T-cell (primary cell): ENCODE measurements around the gene CLDN18. TPM values are rescaled to one million over a fixed set of nuclear protein-coding genes. Genes with fewer than 3 reads are reported as not detected.

Experiments
- ATAC-seq, 4 experiments: fragments of 200-7000 bp in 3 of 4; fragments of 150-1000 bp in 1 of 4; cut with Tn5 transposase; replicated peaks in 1 of 4; 1 replicate in 3 of 4; 2 replicates in 1 of 4; pipeline ENCODE4 v1.10.0; 2021; ENCODE audit warnings: moderate library complexity in 3 of 4, mild to moderate bottlenecking in 2 of 4, moderate number of reproducible peaks in 1 of 4
- CTCF ChIA-PET, 2 donors: fragments of 300-600 bp; sonication (Branson Sonifier 250); formaldehyde crosslinking; loops; one replicate each; lab custom pipeline; 2022; ENCODE audit warnings: antibody characterized with exemption in 2 of 2; lab: Charles Lee
- POLR2A ChIA-PET, 2 donors: fragments of 300-600 bp; sonication (Branson Sonifier 250); formaldehyde crosslinking; loops; one replicate each; lab custom pipeline; 2022; ENCODE audit warnings: antibody characterized with exemption in 2 of 2; lab: Charles Lee
- DNase-seq, 35 experiments: peaks; one replicate each; pipeline versions ENCODE4 v3.0.0 to v3.0.0-alpha.2; 2013 to 2023
- H3K27ac ChIP-seq: one replicate; pipeline ENCODE4 v1.5.1; 2013; ENCODE audit warnings: low read length
- H3K27me3 ChIP-seq, 2 experiments: replicated peaks in 1 of 2; 1 replicate in 1 of 2; 2 replicates in 1 of 2; pipeline versions ENCODE4 v1.6.1 to v1.7.0; 2013; ENCODE audit warnings: low read length in 1 of 2, mixed read lengths in 1 of 2; ENCODE audit not compliant: control insufficient read depth in 2 of 2, insufficient read depth in 2 of 2; ENCODE audit errors: extremely low read depth in 1 of 2
- H3K36me3 ChIP-seq, 2 donors: 1 replicate in 1 of 2; 2 replicates in 1 of 2; pipeline versions ENCODE4 v1.6.1 to v1.7.0; 2013; ENCODE audit warnings: low read length in 1 of 2; ENCODE audit not compliant: control insufficient read depth in 2 of 2, insufficient read depth in 1 of 2; ENCODE audit errors: extremely low read depth in 1 of 2
- H3K4me1 ChIP-seq, 2 experiments: 1 replicate in 1 of 2; 2 replicates in 1 of 2; pipeline versions ENCODE4 v1.6.1 to v1.7.0; 2013; ENCODE audit warnings: low read length in 2 of 2, mixed read lengths in 1 of 2; ENCODE audit not compliant: insufficient read depth in 2 of 2, control insufficient read depth in 1 of 2; ENCODE audit errors: extremely low read depth in 1 of 2
- H3K4me3 ChIP-seq, 2 donors: 1 replicate in 1 of 2; 2 replicates in 1 of 2; pipeline versions ENCODE4 v1.5.1 to v1.7.0; 2013; ENCODE audit warnings: mild to moderate bottlenecking in 2 of 2, low read length in 1 of 2, moderate library complexity in 1 of 2; ENCODE audit not compliant: control insufficient read depth in 1 of 2; ENCODE audit errors: extremely low read depth in 1 of 2
- H3K9me3 ChIP-seq: 2 replicates; pipeline ENCODE4 v1.7.0; 2013
- H3K27ac Mint-ChIP-seq, 2 donors: one replicate each; pipeline ENCODE4 v1.8.0; 2020 to 2021; ENCODE audit warnings: mild to moderate bottlenecking in 2 of 2, mixed read lengths in 2 of 2
- H3K27me3 Mint-ChIP-seq, 2 donors: one replicate each; pipeline ENCODE4 v1.8.0; 2021 to 2022; ENCODE audit warnings: mixed read lengths in 2 of 2
- H3K36me3 Mint-ChIP-seq: one replicate; pipeline ENCODE4 v1.8.0; 2021; ENCODE audit warnings: mixed read lengths
- H3K4me1 Mint-ChIP-seq, 3 donors: one replicate each; pipeline ENCODE4 v1.8.0; 2020 to 2022; ENCODE audit warnings: mixed read lengths in 3 of 3, mild to moderate bottlenecking in 1 of 3
- H3K4me3 Mint-ChIP-seq, 3 donors: one replicate each; pipeline ENCODE4 v1.8.0; 2020 to 2022; ENCODE audit warnings: mild to moderate bottlenecking in 3 of 3, mixed read lengths in 3 of 3, moderate library complexity in 3 of 3
- H3K9me3 Mint-ChIP-seq, 3 donors: one replicate each; pipeline ENCODE4 v1.8.0; 2020 to 2022; ENCODE audit warnings: mixed read lengths in 3 of 3
- WGBS: methylation state at CpG from one replicate; pipeline ENCODE4 v1.1.5; 2013; ENCODE audit warnings: missing lambda C conversion rate; ENCODE audit not compliant: insufficient coverage; 5-methylcytosine and 5-hydroxymethylcytosine counted together
- total RNA-seq, 35 experiments: library from RNA in 6 of 35; stranded (reverse) in 6 of 35; fragments of 120-200 nt in 1 of 35; gene quantifications; one replicate each; pipeline versions ENCODE4 v1.2.1 to v1.2.4 and lab custom pipeline; 2013 to 2026

CLDN18 gene
- total RNA-seq (under 1 TPM in 3 of 5 donors, not detected in 2; 0.18 to 0.47 (median 0.23) TPM), total RNA-seq (lab: John Stamatoyannopoulos, UW) (0 to 0.06 (median 0) reads per million in 29 experiments)
- 2.2 TPM for total RNA-seq (2013)

DNA sequence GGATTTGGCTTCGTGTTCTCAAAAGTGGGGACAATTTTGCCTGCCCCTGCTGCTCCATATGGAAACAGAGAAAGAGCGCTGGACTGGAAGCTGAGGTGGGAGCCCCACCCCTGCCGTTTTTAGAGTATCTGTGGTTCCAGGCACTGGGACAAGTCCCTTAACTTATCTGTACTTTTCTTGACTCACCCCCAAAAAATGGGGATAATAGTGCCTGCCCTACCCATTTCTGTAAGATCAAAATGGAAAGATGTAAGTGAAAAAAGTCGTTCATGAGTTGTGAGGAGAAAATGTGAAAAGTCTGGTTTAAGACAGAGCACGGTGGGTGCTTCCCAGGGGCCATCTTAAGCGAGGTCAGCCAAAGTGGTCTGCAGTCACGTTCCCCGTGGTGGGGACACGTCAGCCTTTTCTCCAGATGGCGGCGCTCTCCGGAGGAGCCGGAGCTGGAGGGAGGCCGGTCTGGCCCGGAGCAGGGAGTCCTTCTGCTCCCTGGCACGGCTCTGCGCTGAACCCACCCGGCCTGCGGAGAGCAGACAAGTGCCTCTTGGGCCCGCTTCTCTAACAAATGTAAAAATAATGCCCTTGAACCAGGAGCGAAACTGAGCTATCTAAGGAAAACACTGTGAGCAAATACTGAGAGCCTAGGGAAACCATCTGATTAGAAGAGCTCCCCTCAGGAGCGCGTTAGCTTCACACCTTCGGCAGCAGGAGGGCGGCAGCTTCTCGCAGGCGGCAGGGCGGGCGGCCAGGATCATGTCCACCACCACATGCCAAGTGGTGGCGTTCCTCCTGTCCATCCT lies at the start of gene CLDN18:
TSS of gene CLDN18 (plus strand) at position 690 of the 797 bp plus-strand sequence. CDS start at position 751, 61 bp downstream.
- Mint-ChIP-seq H3K9me3 (no peaks in the 10 kb centered on the region), H3K4me1 (no peaks in the 10 kb centered on the region), H3K27me3 (peaks cover 6 to 12% of the 10 kb centered on the region in 2 donors), H3K27ac (no peak within 1 kb of the TSS), H3K4me3 (no peak within 1 kb of the TSS), H3K36me3 (no peaks in the 10 kb centered on the region)
- Histone ChIP-seq H3K9me3 (no peaks in the 10 kb centered on the region), H3K36me3 (no peaks in the 10 kb centered on the region), H3K4me1 (no peaks in the 10 kb centered on the region), H3K27me3 (no peaks in the 10 kb centered on the region), H3K4me3 (no peak within 1 kb of the TSS), H3K27ac (no peak within 1 kb of the TSS)
- CTCF ChIA-PET: no interaction called here
- ATAC-seq (no peak), DNase-seq (no peak)
- POLR2A ChIA-PET: no interaction called here
- WGBS: 77% methylated on average over 30 of the region's 30 CpGs

DNA sequence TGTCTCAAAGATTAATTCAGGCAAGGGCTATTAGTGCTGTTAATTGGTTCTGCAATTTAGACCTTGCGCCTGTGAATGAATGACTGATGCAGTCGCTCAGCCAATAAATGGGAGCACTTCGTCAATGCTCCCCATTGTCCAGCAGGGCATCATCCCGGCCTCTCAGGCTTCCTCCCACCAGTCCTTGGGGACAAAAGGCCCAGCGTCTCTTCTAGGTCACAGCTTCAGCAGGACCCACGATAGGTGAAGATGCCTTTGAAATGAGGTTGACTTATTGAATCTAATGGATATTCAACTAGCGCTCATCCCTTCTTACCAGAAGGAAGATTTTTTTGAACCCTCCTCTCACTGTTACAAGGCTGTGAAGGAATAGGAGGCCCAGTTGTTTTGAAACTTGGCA lies 47.7 kb upstream of the CLDN18 start:
- no peak for ATAC-seq
- DNase-seq: no peak
- Histone ChIP-seq H3K27ac (no peak overlapping the region), H3K36me3 (no peaks in the 10 kb centered on the region), H3K4me3 (no peak overlapping the region), H3K4me1 (no peaks in the 10 kb centered on the region), H3K27me3 (peaks cover 0 to 2% of the 10 kb centered on the region in 2 experiments), H3K9me3 (no peaks in the 10 kb centered on the region)
- H3K36me3 Mint-ChIP-seq: no peaks in the 10 kb centered on the region
- ChIA-PET POLR2A (no interaction called here), CTCF (interaction anchor here in 1 of 2 donors (0.6 kb wide), 1 partner anchor 750 kb away, joined by 3 read pairs; no protein-coding TSS in a partner anchor)
- H3K9me3 Mint-ChIP-seq: no peaks in the 10 kb centered on the region
- peaks cover 2 to 12% of the 10 kb centered on the region in 2 donors for H3K27me3 Mint-ChIP-seq
- no peak overlapping the region for H3K4me3 Mint-ChIP-seq
- H3K27ac Mint-ChIP-seq: no peak overlapping the region
- H3K4me1 Mint-ChIP-seq: no peaks in the 10 kb centered on the region
- 93% methylated on average over 4 of the region's 7 CpGs for WGBS

DNA sequence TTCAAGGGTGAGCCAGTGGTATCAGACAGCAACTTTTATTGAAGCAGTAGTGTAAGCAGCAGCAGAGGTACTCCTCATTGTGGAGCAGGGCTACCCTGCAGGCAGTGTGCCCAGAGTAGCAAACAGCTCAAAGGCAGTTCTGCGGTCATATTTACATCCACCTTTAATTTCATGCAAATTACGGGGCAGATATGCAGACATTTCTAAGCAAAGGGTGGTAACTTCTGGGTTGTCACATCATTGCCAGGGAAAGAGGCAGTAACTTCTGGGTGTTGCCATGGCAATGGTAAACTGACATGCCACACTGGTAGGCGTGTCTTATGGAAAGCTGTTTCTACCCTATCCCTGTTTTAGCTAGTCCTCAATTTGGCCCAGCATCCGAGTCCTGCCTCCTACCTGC lies 46.5 kb upstream of the CLDN18 start:
- H3K27ac Mint-ChIP-seq: no peak overlapping the region
- H3K36me3 ChIP-seq: no peaks in the 10 kb centered on the region
- no peak overlapping the region for H3K4me3 Mint-ChIP-seq
- H3K4me1 ChIP-seq: no peaks in the 10 kb centered on the region
- H3K27me3 ChIP-seq: peaks cover 0 to 2% of the 10 kb centered on the region in 2 experiments
- H3K36me3 Mint-ChIP-seq: no peaks in the 10 kb centered on the region
- DNase-seq: no peak
- ATAC-seq: no peak
- ChIA-PET POLR2A (no interaction called here), CTCF (no interaction called here)
- H3K4me3 ChIP-seq: no peak overlapping the region
- H3K27ac ChIP-seq: no peak overlapping the region
- H3K27me3 Mint-ChIP-seq: peaks cover 2 to 9% of the 10 kb centered on the region in 2 donors
- no peaks in the 10 kb centered on the region for H3K4me1 Mint-ChIP-seq
- WGBS: 62% methylated on average over 2 of the region's 4 CpGs
- no peaks in the 10 kb centered on the region for H3K9me3 ChIP-seq
- no peaks in the 10 kb centered on the region for H3K9me3 Mint-ChIP-seq

DNA sequence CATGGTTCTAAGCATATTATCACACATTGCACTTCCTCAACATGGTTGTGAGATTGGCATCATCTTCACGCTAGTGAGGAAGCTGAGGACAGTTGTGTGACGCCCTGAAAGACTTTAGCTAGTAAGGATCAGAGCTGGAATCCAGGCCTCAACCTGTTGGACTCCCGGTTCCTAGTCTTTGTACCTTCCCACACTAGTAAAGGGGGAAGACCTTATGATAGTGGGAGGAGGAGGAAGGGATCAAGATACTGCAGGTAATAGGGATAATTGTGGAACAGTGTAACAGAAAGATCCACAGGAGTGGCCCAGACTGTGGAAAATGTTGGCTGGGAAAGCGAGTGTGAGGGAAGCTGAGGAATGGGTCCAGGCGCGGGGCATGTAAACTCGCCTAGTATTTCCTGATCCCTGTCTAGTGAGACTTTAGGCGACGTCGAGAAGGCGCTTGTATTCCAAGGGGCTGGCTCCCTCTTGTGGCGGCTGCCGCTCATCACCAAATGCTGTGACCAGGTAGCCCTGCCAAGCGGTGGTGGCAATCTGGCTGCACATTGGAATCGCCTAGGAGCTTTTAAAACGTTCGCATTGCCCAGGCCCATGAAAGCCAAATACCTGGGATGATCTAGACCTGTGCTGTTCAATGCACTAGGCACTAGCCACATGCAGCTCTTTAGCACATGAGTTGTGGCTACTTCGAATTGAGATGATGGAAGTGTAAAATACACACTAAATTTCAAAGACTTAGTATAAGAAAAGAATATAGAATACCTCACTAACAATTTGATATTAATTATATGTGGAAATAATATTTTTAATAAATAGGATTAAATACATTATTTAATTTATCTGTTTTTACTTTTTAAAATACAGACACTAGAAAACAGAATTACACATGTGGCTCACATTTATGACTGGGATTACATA lies 38.8 kb upstream of the CLDN18 start:
- H3K27me3 Mint-ChIP-seq: peaks cover 13 to 14% of the 10 kb centered on the region in 2 donors
- Histone ChIP-seq H3K27ac (no peak overlapping the region), H3K4me3 (no peak overlapping the region), H3K4me1 (no peaks in the 10 kb centered on the region), H3K36me3 (no peaks in the 10 kb centered on the region), H3K9me3 (no peaks in the 10 kb centered on the region), H3K27me3 (peaks cover 0 to 11% of the 10 kb centered on the region in 2 experiments)
- ChIA-PET POLR2A (no interaction called here), CTCF (interaction anchor here in 1 of 2 donors (1.3 kb wide), 1 partner anchor 11 kb away, joined by 3 read pairs; no protein-coding TSS in a partner anchor)
- 5% methylated on average over 14 of the region's 18 CpGs for WGBS
- no peaks in the 10 kb centered on the region for H3K9me3 Mint-ChIP-seq
- ATAC-seq (peak in 2 of 4 experiments; percentile 38 to 43), DNase-seq (peak in 31 of 35 experiments; percentile 1 to 46 (median 21))
- H3K4me3 Mint-ChIP-seq: no peak overlapping the region
- H3K4me1 Mint-ChIP-seq: peaks cover 2 to 6% (median 3%) of the 10 kb centered on the region in 3 donors
- no peaks in the 10 kb centered on the region for H3K36me3 Mint-ChIP-seq
- no peak overlapping the region for H3K27ac Mint-ChIP-seq

DNA sequence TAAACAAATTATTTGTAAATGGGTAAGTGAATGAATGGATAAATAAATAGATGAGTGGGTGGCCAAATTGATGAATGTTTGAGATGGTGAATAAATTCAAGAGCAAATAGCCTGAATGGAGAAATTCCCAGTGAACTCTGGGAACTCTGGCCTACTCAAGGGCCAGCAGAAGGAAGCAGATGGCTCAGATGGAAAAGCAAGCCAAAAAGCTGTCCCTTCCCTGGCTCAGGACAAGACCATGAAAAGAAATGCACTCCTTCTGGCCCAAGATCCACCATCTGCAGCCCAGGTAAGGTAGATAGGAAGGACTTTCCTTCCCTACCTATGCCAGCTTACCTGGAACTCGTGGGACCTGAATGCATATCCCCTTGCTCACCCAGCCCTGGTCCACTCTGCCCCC lies 37.6 kb upstream of the CLDN18 start:
- no peak for DNase-seq
- no peak overlapping the region for H3K4me3 Mint-ChIP-seq
- no peaks in the 10 kb centered on the region for H3K9me3 Mint-ChIP-seq
- H3K36me3 Mint-ChIP-seq: no peaks in the 10 kb centered on the region
- no peak overlapping the region for H3K27ac Mint-ChIP-seq
- POLR2A ChIA-PET: no interaction called here
- peaks cover 13 to 14% of the 10 kb centered on the region in 2 donors for H3K27me3 Mint-ChIP-seq
- WGBS: no CpG with 5 or more reads among the region's 1 CpG
- Histone ChIP-seq H3K4me1 (no peaks in the 10 kb centered on the region), H3K27ac (no peak overlapping the region), H3K4me3 (no peak overlapping the region), H3K27me3 (peaks cover 0 to 11% of the 10 kb centered on the region in 2 experiments), H3K36me3 (no peaks in the 10 kb centered on the region), H3K9me3 (no peaks in the 10 kb centered on the region)
- CTCF ChIA-PET: no interaction called here
- no peak for ATAC-seq
- peaks cover 2 to 6% (median 3%) of the 10 kb centered on the region in 3 donors for H3K4me1 Mint-ChIP-seq

DNA sequence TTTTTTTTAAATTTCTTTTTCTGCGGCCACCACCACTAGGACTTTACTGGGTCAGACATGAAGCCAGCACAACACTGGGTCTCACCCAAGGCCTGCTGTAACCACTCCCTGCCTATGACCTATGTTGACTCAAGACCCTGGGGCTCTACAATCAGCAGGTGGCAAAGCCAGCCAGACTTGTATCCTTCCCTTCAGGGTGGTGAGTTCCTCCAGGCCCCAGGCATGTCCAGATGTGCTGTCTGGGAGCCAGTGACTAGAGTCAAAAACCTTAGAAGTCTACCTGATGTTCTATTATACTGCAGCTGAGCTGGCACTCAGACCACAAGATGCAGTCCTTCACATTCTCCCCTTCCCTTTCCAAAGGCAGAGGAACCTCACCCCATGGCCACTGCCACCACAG lies 31.6 kb upstream of the CLDN18 start:
- POLR2A ChIA-PET: no interaction called here
- Histone ChIP-seq H3K4me3 (no peak overlapping the region), H3K9me3 (no peaks in the 10 kb centered on the region), H3K27me3 (peaks cover 0 to 14% of the 10 kb centered on the region in 2 experiments), H3K27ac (no peak overlapping the region), H3K36me3 (no peaks in the 10 kb centered on the region), H3K4me1 (no peaks in the 10 kb centered on the region)
- WGBS: no CpG with 5 or more reads among the region's 1 CpG
- CTCF ChIA-PET: no interaction called here
- Mint-ChIP-seq H3K27ac (no peak overlapping the region), H3K27me3 (peaks cover 4 to 13% of the 10 kb centered on the region in 2 donors), H3K36me3 (no peaks in the 10 kb centered on the region), H3K4me3 (no peak overlapping the region), H3K9me3 (peaks cover 0 to 13% (median 0%) of the 10 kb centered on the region in 3 donors), H3K4me1 (no peaks in the 10 kb centered on the region)
- DNase-seq: no peak
- no peak for ATAC-seq
